Common myeloid progenitor, CD34-positive (primary cell): ENCODE results near the gene ZNF516.

Experiments used
- CTCF ChIA-PET: fragments of 350-600 bp; sonication (Branson Sonifier 250); formaldehyde crosslinking; loops from one replicate; lab custom pipeline; 2021; ENCODE audit warnings: antibody characterized with exemption; lab: Charles Lee
- POLR2A ChIA-PET: fragments of 350-600 bp; sonication (Branson Sonifier 250); formaldehyde crosslinking; loops from one replicate; lab custom pipeline; 2021; ENCODE audit warnings: antibody characterized with exemption; lab: Charles Lee
- DNase-seq, 3 donors: peaks; one replicate each; pipeline versions ENCODE4 v3.0.0 to v3.0.0-alpha.2; 2013
- H3K27ac ChIP-seq, 2 experiments: 1 replicate in 1 of 2; 2 replicates in 1 of 2; pipeline ENCODE4 v1.7.0; 2013; ENCODE audit warnings: inconsistent platforms in 2 of 2, low read length in 2 of 2, mild to moderate bottlenecking in 2 of 2, low read depth in 1 of 2, moderate library complexity in 1 of 2; ENCODE audit not compliant: severe bottlenecking in 2 of 2, insufficient read depth in 1 of 2, poor library complexity in 1 of 2
- H3K27me3 ChIP-seq, 5 experiments: replicated peaks in 2 of 5; 1 replicate in 3 of 5; 2 replicates in 2 of 5; pipeline versions ENCODE4 v1.6.1 to v1.7.0; 2013; ENCODE audit warnings: low read length in 4 of 5, mild to moderate bottlenecking in 2 of 5, moderate library complexity in 2 of 5, inconsistent platforms in 1 of 5; ENCODE audit not compliant: insufficient read depth in 5 of 5, control insufficient read depth in 4 of 5
- H3K36me3 ChIP-seq, 4 experiments: 1 replicate in 2 of 4; 2 replicates in 2 of 4; pipeline versions ENCODE4 v1.6.1 to v1.7.0; 2013; ENCODE audit warnings: low read length in 3 of 4, control low read depth in 1 of 4, mild to moderate bottlenecking in 1 of 4; ENCODE audit not compliant: control insufficient read depth in 4 of 4, insufficient read depth in 4 of 4
- H3K4me1 ChIP-seq, 4 experiments: 1 replicate in 3 of 4; 2 replicates in 1 of 4; pipeline versions ENCODE4 v1.6.1 to v1.7.1; 2013; ENCODE audit warnings: low read length in 3 of 4, mild to moderate bottlenecking in 3 of 4, control low read depth in 1 of 4, inconsistent platforms in 1 of 4, moderate library complexity in 1 of 4; ENCODE audit not compliant: control insufficient read depth in 4 of 4, insufficient read depth in 4 of 4; ENCODE audit errors: control extremely low read depth in 1 of 4
- H3K4me3 ChIP-seq, 7 experiments: 1 replicate in 4 of 7; 2 replicates in 3 of 7; pipeline versions ENCODE4 v1.5.1 to v1.7.0; 2013; ENCODE audit warnings: mild to moderate bottlenecking in 7 of 7, low read length in 6 of 7, moderate library complexity in 6 of 7, inconsistent platforms in 2 of 7, low read depth in 2 of 7, control low read depth in 1 of 7; ENCODE audit not compliant: insufficient read depth in 4 of 7, control insufficient read depth in 1 of 7; ENCODE audit errors: extremely low read depth in 1 of 7
- H3K9me3 ChIP-seq, 5 experiments: 1 replicate in 4 of 5; 2 replicates in 1 of 5; pipeline versions ENCODE4 v1.6.1 to v1.7.1; 2013; ENCODE audit warnings: low read length in 4 of 5, mild to moderate bottlenecking in 2 of 5, inconsistent platforms in 1 of 5, low read depth in 1 of 5, moderate library complexity in 1 of 5; ENCODE audit not compliant: control insufficient read depth in 4 of 5, insufficient read depth in 2 of 5; ENCODE audit errors: control extremely low read depth in 1 of 5
- WGBS: methylation state at CpG from one replicate; pipeline ENCODE4 v1.1.5; 2013; ENCODE audit not compliant: insufficient coverage; 5-methylcytosine and 5-hydroxymethylcytosine counted together

ZNF516 gene

DNA sequence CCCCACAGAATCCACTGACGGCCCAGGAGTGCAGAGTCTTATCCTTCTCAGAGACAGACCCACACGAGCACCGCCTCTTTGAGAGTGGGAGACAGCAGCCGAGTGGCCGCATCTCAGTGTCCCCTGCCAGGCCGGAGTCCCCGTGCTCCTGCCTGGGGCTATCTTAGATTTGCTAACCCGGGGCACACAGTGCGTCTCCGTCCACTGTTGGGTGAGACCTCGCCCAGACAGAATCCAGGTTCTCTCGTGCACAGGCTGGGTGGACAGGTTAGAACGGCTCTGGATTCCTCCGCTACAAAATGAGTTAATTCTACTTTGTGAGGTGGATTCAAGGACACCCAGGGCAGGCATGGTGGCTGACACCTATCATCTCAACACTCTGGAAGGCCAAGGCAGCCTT is 88.3 kb downstream of the ZNF516 start:
- no peak for DNase-seq
- POLR2A ChIA-PET: no interaction called here
- WGBS: 97% methylated on average over 14 of the region's 14 CpGs
- peaks cover 0 to 5% (median 0%) of the 10 kb centered on the region in 5 experiments for H3K9me3 ChIP-seq
- CTCF ChIA-PET: interaction anchor here (1.0 to 1.4 kb wide), 2 partner anchors 10 to 70 kb away, joined by 3 read pairs; no protein-coding TSS in a partner anchor
- H3K36me3 ChIP-seq: peaks cover 0 to 28% (median 9%) of the 10 kb centered on the region in 4 experiments
- H3K27me3 ChIP-seq: no peaks in the 10 kb centered on the region
- peaks cover 0 to 2% (median 0%) of the 10 kb centered on the region in 4 experiments for H3K4me1 ChIP-seq
- no peak overlapping the region for H3K27ac ChIP-seq
- H3K4me3 ChIP-seq: no peak overlapping the region

GRCh38 chr18:76405681-76406356 is 89.2 kb downstream of the ZNF516 start:
- H3K4me1 ChIP-seq: peaks cover 0 to 2% (median 0%) of the 10 kb centered on the region in 4 experiments
- ChIA-PET POLR2A (no interaction called here), CTCF (interaction anchor here (1.3 to 1.7 kb wide), 6 partner anchors 74 to 304 kb away, joined by 3 to 7 read pairs (median 4); no protein-coding TSS in a partner anchor)
- WGBS: 71% methylated on average over 31 of the region's 37 CpGs
- no peaks in the 10 kb centered on the region for H3K27me3 ChIP-seq
- H3K4me3 ChIP-seq: no peak overlapping the region
- peak; percentile 66 to 80 (median 67) for DNase-seq
- peaks cover 0 to 28% (median 9%) of the 10 kb centered on the region in 4 experiments for H3K36me3 ChIP-seq
- H3K9me3 ChIP-seq: peaks cover 0 to 5% (median 0%) of the 10 kb centered on the region in 5 experiments
- H3K27ac ChIP-seq: no peak overlapping the region

DNA sequence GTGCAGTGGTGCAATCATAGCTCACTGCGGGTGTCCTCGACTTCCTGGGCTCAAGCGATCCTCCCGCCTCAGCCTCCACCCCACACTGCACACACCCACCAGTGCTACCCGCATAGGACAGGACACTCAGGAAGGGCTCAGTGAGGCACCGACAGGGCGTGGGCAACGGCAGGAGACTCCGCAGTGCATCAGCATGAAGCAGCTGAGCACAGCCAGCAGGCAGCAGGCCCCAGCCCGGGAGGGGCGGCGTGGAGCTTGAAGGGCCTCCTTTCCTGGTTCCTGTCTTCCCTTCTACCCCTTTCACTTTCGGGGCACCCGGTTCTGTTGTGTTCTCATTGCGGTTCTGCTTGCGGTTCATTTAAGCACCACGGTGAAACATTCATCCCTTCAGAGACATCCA is 89.8 kb downstream of the ZNF516 start:
- no peak for DNase-seq
- POLR2A ChIA-PET: no interaction called here

DNA sequence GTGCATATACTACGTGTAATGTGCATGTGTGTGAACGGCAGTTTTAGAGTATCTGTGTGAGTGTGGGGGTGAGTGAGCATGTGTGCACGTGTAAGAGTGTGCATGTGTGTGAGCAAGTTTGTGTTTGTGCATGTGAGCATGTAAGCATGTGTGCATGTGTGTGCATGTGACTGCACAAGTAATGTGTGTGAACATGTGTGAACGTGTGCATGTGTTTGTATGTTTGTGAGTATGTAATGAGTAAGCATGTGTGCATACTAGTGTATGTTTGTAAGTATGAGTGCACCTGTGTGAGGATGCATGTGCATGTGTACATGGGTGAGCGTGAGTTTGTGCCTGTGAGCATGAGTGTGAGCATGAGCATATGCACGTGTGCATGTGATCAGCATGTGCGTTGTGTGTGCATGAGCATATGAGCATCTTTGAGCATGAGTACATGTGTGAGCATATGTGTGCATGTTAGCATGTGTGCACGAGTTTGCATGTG is 90.7 kb downstream of the ZNF516 start:
- H3K4me1 ChIP-seq: peaks cover 0 to under 1% (median 0%) of the 10 kb centered on the region in 4 experiments
- no peaks in the 10 kb centered on the region for H3K9me3 ChIP-seq
- H3K36me3 ChIP-seq: peaks cover 0 to 25% (median 5%) of the 10 kb centered on the region in 4 experiments
- H3K4me3 ChIP-seq: no peak overlapping the region
- no peaks in the 10 kb centered on the region for H3K27me3 ChIP-seq
- POLR2A ChIA-PET: no interaction called here
- CTCF ChIA-PET: interaction anchor here (1.0 to 1.7 kb wide), 6 partner anchors 76 to 219 kb away, joined by 3 to 7 read pairs (median 4); no protein-coding TSS in a partner anchor
- H3K27ac ChIP-seq: no peak overlapping the region
- no peak for DNase-seq
- 90% methylated on average over 8 of the region's 8 CpGs for WGBS

More for the DNA sequence above, 89.8 kb downstream of the ZNF516 start:
- Histone ChIP-seq H3K4me3 (no peak overlapping the region), H3K4me1 (peaks cover 0 to 2% (median 0%) of the 10 kb centered on the region in 4 experiments), H3K27ac (no peak overlapping the region), H3K9me3 (peaks cover 0 to 5% (median 0%) of the 10 kb centered on the region in 5 experiments), H3K27me3 (no peaks in the 10 kb centered on the region), H3K36me3 (peaks cover 0 to 28% (median 9%) of the 10 kb centered on the region in 4 experiments)
- WGBS: 90% methylated on average over 15 of the region's 17 CpGs
- CTCF ChIA-PET: interaction anchor here (1.2 to 1.7 kb wide), 7 partner anchors 75 to 304 kb away, joined by 3 to 7 read pairs (median 4); no protein-coding TSS in a partner anchor

GRCh38 chr18:76402026-76402990 is 92.7 kb downstream of the ZNF516 start:
- 97% methylated on average over 38 of the region's 43 CpGs for WGBS
- H3K9me3 ChIP-seq: no peaks in the 10 kb centered on the region
- DNase-seq: no peak
- H3K27ac ChIP-seq: no peak overlapping the region
- CTCF ChIA-PET: interaction anchor here (9.2 kb wide), 1 partner anchor 308 kb away, joined by 89 read pairs; no protein-coding TSS in a partner anchor
- no peak overlapping the region for H3K4me3 ChIP-seq
- peaks cover 0 to 17% (median 5%) of the 10 kb centered on the region in 4 experiments for H3K36me3 ChIP-seq
- no peaks in the 10 kb centered on the region for H3K27me3 ChIP-seq
- POLR2A ChIA-PET: no interaction called here
- H3K4me1 ChIP-seq: peaks cover 0 to 5% (median 0%) of the 10 kb centered on the region in 4 experiments

- Histone ChIP-seq H3K4me1 (peaks cover 0 to 5% (median 0%) of the 10 kb centered on the region in 4 experiments), H3K36me3 (peaks cover 0 to 17% (median 7%) of the 10 kb centered on the region in 4 experiments), H3K27ac (no peak overlapping the region), H3K27me3 (no peaks in the 10 kb centered on the region), H3K4me3 (no peak overlapping the region), H3K9me3 (no peaks in the 10 kb centered on the region)
- WGBS: 95% methylated on average over 20 of the region's 25 CpGs
- ChIA-PET CTCF (interaction anchor here (1.4 to 9.2 kb wide), 9 partner anchors 11 to 313 kb away, joined by 3 to 89 read pairs (median 6); no protein-coding TSS in a partner anchor), POLR2A (no interaction called here)
- peak in 2 of 3 donors; percentile 38 to 44 for DNase-seq
Measured at GRCh38 chr18:76401498-76401897, 93.5 kb downstream of the ZNF516 start.
